ENCODE measurements around the gene KL. TPM values are rescaled to one million over a fixed set of nuclear protein-coding genes. Genes with fewer than 3 reads are reported as not detected.

The KL gene
- total RNA-seq, 6 experiments from 2014 or later = 0.07 TPM; not detected in 5

GRCh38 chr13:32984857-32985626 is 31.2 kb upstream of the KL start:
- Mint-ChIP-seq H3K36me3 (ENCODE audit: low read depth) (peaks cover 4% of the 10 kb centered on the region; the same call in 1 of the 2 replicates), H3K27ac (no peak overlapping the region), H3K9me3 (no peaks in the 10 kb centered on the region), H3K4me3 (no peak overlapping the region), H3K27me3 (ENCODE audit: insufficient read depth) (peaks cover 29% of the 10 kb centered on the region), H3K4me1 (ENCODE audit: low read depth) (peaks cover 17% of the 10 kb centered on the region)
- TF ChIP-seq CTCF (IDR thresholded peaks at IDR 0.05) = no peak
- peak; percentile 13 for DNase-seq

GRCh38 chr13:32986552-32986951 is 29.7 kb upstream of the KL start:
- no peak for DNase-seq
- H3K27me3 Mint-ChIP-seq (ENCODE audit: insufficient read depth) = peaks cover 31% of the 10 kb centered on the region
- peaks cover 20% of the 10 kb centered on the region for H3K4me1 Mint-ChIP-seq (ENCODE audit: low read depth)
- no peak overlapping the region for H3K4me3 Mint-ChIP-seq
- no peaks in the 10 kb centered on the region for H3K9me3 Mint-ChIP-seq
- no peak overlapping the region for H3K27ac Mint-ChIP-seq
- peaks cover 4% of the 10 kb centered on the region; the same call in 1 of the 2 replicates for H3K36me3 Mint-ChIP-seq (ENCODE audit: low read depth)
- TF ChIP-seq CTCF (IDR thresholded peaks at IDR 0.05) = no peak

- Mint-ChIP-seq H3K4me3 (no peak overlapping the region), H3K36me3 (ENCODE audit: low read depth) (peaks cover 4% of the 10 kb centered on the region; the same call in 1 of the 2 replicates), H3K9me3 (no peaks in the 10 kb centered on the region), H3K4me1 (ENCODE audit: low read depth) (peaks cover 20% of the 10 kb centered on the region), H3K27ac (no peak overlapping the region), H3K27me3 (ENCODE audit: insufficient read depth) (peaks cover 23% of the 10 kb centered on the region)
- no peak for DNase-seq
- no peak for TF ChIP-seq CTCF (IDR thresholded peaks at IDR 0.05)
These were observed 28.8 kb upstream of the KL start for GRCh38 chr13:32987462-32987861.

GRCh38 chr13:32988608-32989289 is 27.5 kb upstream of the KL start:
- Mint-ChIP-seq H3K36me3 (ENCODE audit: low read depth) (peaks cover 4% of the 10 kb centered on the region; the same call in 1 of the 2 replicates), H3K27ac (no peak overlapping the region), H3K27me3 (ENCODE audit: insufficient read depth) (peaks cover 19% of the 10 kb centered on the region), H3K4me1 (ENCODE audit: low read depth) (peaks cover 20% of the 10 kb centered on the region), H3K9me3 (no peaks in the 10 kb centered on the region), H3K4me3 (peak overlapping the region; percentile 41)
- no peak for DNase-seq
- TF ChIP-seq CTCF (IDR thresholded peaks at IDR 0.05) = no peak

- peaks cover 4% of the 10 kb centered on the region; the same call in 1 of the 2 replicates for H3K36me3 Mint-ChIP-seq (ENCODE audit: low read depth)
- peaks cover 20% of the 10 kb centered on the region for H3K4me1 Mint-ChIP-seq (ENCODE audit: low read depth)
- no peak for DNase-seq
- TF ChIP-seq CTCF (IDR thresholded peaks at IDR 0.05) = no peak
- peaks cover 17% of the 10 kb centered on the region for H3K27me3 Mint-ChIP-seq (ENCODE audit: insufficient read depth)
- no peak overlapping the region for H3K27ac Mint-ChIP-seq
- H3K4me3 Mint-ChIP-seq = no peak overlapping the region; the same call in 1 of the 2 replicates
- no peaks in the 10 kb centered on the region for H3K9me3 Mint-ChIP-seq
These were observed 26.9 kb upstream of the KL start for GRCh38 chr13:32989290-32989667.
